ENCODE results near the gene MYL11. TPM values are rescaled to one million over a fixed set of nuclear protein-coding genes. Genes with fewer than 3 reads are reported as not detected.
A peak's percentile ranks its signal among the peaks of the same experiment; 100 is the strongest.
"Not testable (repeated sequence)": the region's sequence is repeated elsewhere in the genome, so short reads cannot be mapped to it uniquely, and the experiment has no call there.

Gene MYL11
- total RNA-seq, 1 donor from 2014 or later, result 9,092 TPM

GRCh38 chr16:30396627-30397026, 22.0 kb downstream of the MYL11 start:
- DNase-seq, result not testable (repeated sequence)

GRCh38 chr16:30397056-30397455, 22.5 kb downstream of the MYL11 start:
- DNase-seq, result no peak

- DNase-seq, result no peak
Measured at GRCh38 chr16:30397776-30398660, 23.4 kb downstream of the MYL11 start.

GRCh38 chr16:30398661-30399434, 24.2 kb downstream of the MYL11 start:
- no peak for DNase-seq

GRCh38 chr16:30399435-30400186, 25.0 kb downstream of the MYL11 start:
- DNase-seq, result no peak

GRCh38 chr16:30401768-30402425, 27.3 kb downstream of the MYL11 start:
- no peak for DNase-seq

- DNase-seq, result no peak
Measured at GRCh38 chr16:30406795-30407101, 32.1 kb downstream of the MYL11 start.

- peak; percentile 95 for DNase-seq
Measured at GRCh38 chr16:30407102-30407803, 32.7 kb downstream of the MYL11 start, which contains the start of gene ZNF771. Gene ZNF771, plus strand, starts transcription at chr16:30407606. Its CDS starts 448 bp downstream, at chr16:30408054.

- DNase-seq, result no peak
Measured at GRCh38 chr16:30407804-30408534, 33.4 kb downstream of the MYL11 start.

- DNase-seq, result peak; percentile 96
Measured at GRCh38 chr16:30409125-30410060, 34.8 kb downstream of the MYL11 start.

GRCh38 chr16:30413112-30413806, 38.7 kb downstream of the MYL11 start:
- DNase-seq, result no peak

GRCh38 chr16:30414159-30414558, 39.6 kb downstream of the MYL11 start:
- no peak for DNase-seq

- DNase-seq, result no peak
Measured at GRCh38 chr16:30416047-30416603, 41.5 kb downstream of the MYL11 start.

GRCh38 chr16:30416624-30417528, 42.3 kb downstream of the MYL11 start:
- DNase-seq, result peak; percentile 18

- DNase-seq, result peak; percentile 95
Measured at GRCh38 chr16:30417529-30418349, 43.1 kb downstream of the MYL11 start.
